Heart right ventricle (tissue), 16 donors: ENCODE measurements around the gene CNKSR2. TPM values are rescaled to one million over a fixed set of nuclear protein-coding genes. Genes with fewer than 3 reads are reported as not detected.

Experiments
- ATAC-seq, 8 donors: fragments of 200-7000 bp; cut with Tn5 transposase; one replicate each; pipeline ENCODE4 v1.9.1; 2020; ENCODE audit warnings: mild to moderate bottlenecking in 8 of 8, moderate library complexity in 8 of 8, moderate number of reproducible peaks in 1 of 8
- DNase-seq, 2 donors: peaks; one replicate each; pipeline ENCODE4 v3.0.0-alpha.2; 2020
- H3K27ac ChIP-seq, 10 donors: fragments of 200-600 bp; sonication (generic) in 2 of 10; one replicate each; pipeline versions ENCODE4 v1.5.0 to v1.8.0; 2020 to 2022; ENCODE audit warnings: mild to moderate bottlenecking in 3 of 10
- H3K27me3 ChIP-seq, 7 donors: fragments of 200-600 bp; one replicate each; pipeline ENCODE4 v1.8.0; 2021 to 2022; ENCODE audit warnings: mild to moderate bottlenecking in 2 of 7
- H3K36me3 ChIP-seq, 9 donors: fragments of 200-600 bp; sonication (generic) in 1 of 9; one replicate each; pipeline versions ENCODE4 v1.5.0 to v1.8.0; 2020 to 2022; ENCODE audit warnings: mild to moderate bottlenecking in 2 of 9
- H3K4me1 ChIP-seq, 9 donors: fragments of 200-600 bp; sonication (generic) in 1 of 9; one replicate each; pipeline versions ENCODE4 v1.5.0 to v1.8.0; 2020 to 2022; ENCODE audit warnings: mild to moderate bottlenecking in 4 of 9
- H3K4me3 ChIP-seq, 10 donors: fragments of 200-600 bp; sonication (generic) in 2 of 10; one replicate each; pipeline versions ENCODE4 v1.5.0 to v1.8.0; 2020 to 2022; ENCODE audit warnings: mild to moderate bottlenecking in 7 of 10, moderate library complexity in 2 of 10
- H3K9me3 ChIP-seq, 11 donors: fragments of 200-600 bp in 10 of 11; sonication (generic) in 2 of 11; one replicate each; pipeline versions ENCODE4 v1.5.0 to v1.8.0; 2013 to 2022; ENCODE audit warnings: mild to moderate bottlenecking in 2 of 11, control low read depth in 1 of 11, moderate library complexity in 1 of 11
- WGBS, 2 donors: extraction: QIAGEN DNeasy Blood & Tissue Kit; methylation state at CpG; one replicate each; pipeline ENCODE4 v1.1.7; 2013; ENCODE audit warnings: inconsistent platforms in 1 of 2; 5-methylcytosine and 5-hydroxymethylcytosine counted together
- intact Hi-C, 10 donors: fragments of 100-400 bp; cut with DNase I; formaldehyde crosslinking; loops; one replicate each; pipeline versions ENCODE4 v1.11.1 to v1.14.2; 2022
- polyA plus RNA-seq, 2 donors: library from polyadenylated mRNA; stranded (reverse); fragments of 200-250 nt; gene quantifications; one replicate each; pipeline ENCODE4 v1.2.3, GENCODE V29; 2013
- total RNA-seq, 10 donors: library from RNA; stranded (reverse); fragmentation: NEBNext Ultra II Directional in 3 of 10; extraction: Animal tissue kit (Norgen Biotek cat#: 25700) in 3 of 10; gene quantifications; one replicate each; pipeline versions ENCODE4 v1.2.1 to v1.2.4, GENCODE V29; 2021 to 2023
- TF ChIP-seq, protein P1 (sequence below), 9 donors: fragments of 200-600 bp; sonication (generic) in 2 of 9; IDR thresholded peaks; one replicate each; pipeline versions ENCODE4 v1.5.0 to v1.8.0; 2021 to 2022; ENCODE audit warnings: antibody characterized with exemption in 9 of 9, mild to moderate bottlenecking in 5 of 9, moderate library complexity in 1 of 9
- donor health status: Arrhythmogenic right ventricular cardiomyopathy.
- donor health status: ischemic (EF 13 %, LVEDD 7.1; RV severe dilation, severe dysfunction).
- donor health status: healthy with polysubstance abuse.
- donor health status: DM: no; HTN: yes; CAD: no.
- donor health status: DM: no; HTN: no; CAD: no.
- donor health status: ischemic (EF 25% LVEDD 6.9; RV normal size, moderate dysfunction).
- donor health status: ischemic (EF 25% LVEDD 5.7; RV mildly dilated, moderate dysfunction).
- donor health status: healthy.
- donor health status: DM: yes; HTN: yes; CAD: no.
- donor health status: Ischemic cardiomyopathy.
- donor health status: ischemic (EF 35%, LVEDD 5.7; RV mildly dilated, moderate dysfunction).
- donor health status: nonischemic (EF 11% LVEDD 7.7; RV severe dilation, severe dysfunction).
- donor health status: DM: yes; HTN: yes; CAD: no.
- donor health status: PGD.
- donor health status: ischemic (EF 29% LVEDD 5.4; RV normal size, mild dysfunction).
- donor health status: nonischemic (EF 23%, LVEDD 6.1; RV moderate dilation, normal function).

Gene CNKSR2
- total and polyA plus RNA-seq, 12 donors = 0.03 to 1.6 (median 0.44) TPM

DNA sequence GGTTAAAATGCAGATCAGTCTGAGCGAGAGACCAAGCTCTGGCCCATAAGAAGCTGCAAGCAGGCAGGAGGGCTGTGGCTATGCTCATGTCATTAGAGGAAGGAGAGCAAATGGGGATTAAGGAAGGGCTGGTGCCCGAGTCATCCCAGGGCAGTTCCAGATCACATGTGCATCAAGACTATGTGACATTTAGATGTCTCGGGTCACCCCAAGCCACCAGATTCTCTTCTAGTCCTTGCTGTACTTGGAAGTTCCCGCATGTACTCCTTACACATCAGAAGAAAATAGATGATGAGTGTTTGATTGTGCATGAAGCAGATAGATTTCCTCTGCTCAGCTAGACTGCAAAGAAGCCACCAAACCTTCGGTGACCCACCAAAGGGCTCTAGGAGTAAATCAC, 326.1 kb downstream of the CNKSR2 start:
- no peak for ATAC-seq
- intact Hi-C loops = no loop called here
- WGBS, 2 donors = 88 to 90% methylated on average over 5 of the region's 5 CpGs

DNA sequence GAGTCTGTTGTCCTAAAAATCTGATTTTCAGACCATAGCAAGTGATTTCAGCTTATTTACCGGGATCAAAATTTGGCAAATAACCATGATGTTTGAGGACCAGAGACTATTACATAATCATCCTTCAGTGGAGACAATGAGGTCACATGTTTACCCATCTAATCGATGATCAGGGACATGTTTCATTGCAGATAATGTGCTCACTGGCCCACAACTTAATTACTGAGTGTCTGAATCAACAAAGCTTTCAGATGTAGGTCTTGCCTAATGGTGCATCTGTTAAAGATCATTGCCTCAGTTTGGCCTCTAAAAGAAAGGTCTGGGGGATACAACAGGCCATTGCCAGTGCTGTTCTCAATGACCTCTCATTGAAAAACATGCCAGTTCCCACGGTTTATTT, 326.7 kb downstream of the CNKSR2 start:
- Histone ChIP-seq H3K27me3 (no peaks in the 10 kb centered on the region), H3K4me3 (no peak overlapping the region), H3K36me3 (peaks cover 0 to 5% (median 0%) of the 10 kb centered on the region in 9 donors), H3K9me3 (no peaks in the 10 kb centered on the region), H3K4me1 (no peaks in the 10 kb centered on the region), H3K27ac (no peak overlapping the region)
- TF ChIP-seq, protein P1, sequence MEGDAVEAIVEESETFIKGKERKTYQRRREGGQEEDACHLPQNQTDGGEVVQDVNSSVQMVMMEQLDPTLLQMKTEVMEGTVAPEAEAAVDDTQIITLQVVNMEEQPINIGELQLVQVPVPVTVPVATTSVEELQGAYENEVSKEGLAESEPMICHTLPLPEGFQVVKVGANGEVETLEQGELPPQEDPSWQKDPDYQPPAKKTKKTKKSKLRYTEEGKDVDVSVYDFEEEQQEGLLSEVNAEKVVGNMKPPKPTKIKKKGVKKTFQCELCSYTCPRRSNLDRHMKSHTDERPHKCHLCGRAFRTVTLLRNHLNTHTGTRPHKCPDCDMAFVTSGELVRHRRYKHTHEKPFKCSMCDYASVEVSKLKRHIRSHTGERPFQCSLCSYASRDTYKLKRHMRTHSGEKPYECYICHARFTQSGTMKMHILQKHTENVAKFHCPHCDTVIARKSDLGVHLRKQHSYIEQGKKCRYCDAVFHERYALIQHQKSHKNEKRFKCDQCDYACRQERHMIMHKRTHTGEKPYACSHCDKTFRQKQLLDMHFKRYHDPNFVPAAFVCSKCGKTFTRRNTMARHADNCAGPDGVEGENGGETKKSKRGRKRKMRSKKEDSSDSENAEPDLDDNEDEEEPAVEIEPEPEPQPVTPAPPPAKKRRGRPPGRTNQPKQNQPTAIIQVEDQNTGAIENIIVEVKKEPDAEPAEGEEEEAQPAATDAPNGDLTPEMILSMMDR (IDR thresholded peaks at IDR 0.05) = no peak
- no peak for DNase-seq
- ATAC-seq = no peak
- WGBS, 2 donors = 72 to 78% methylated on average over 3 of the region's 3 CpGs
- intact Hi-C loops = no loop called here

More for the DNA sequence above, 326.1 kb downstream of the CNKSR2 start:
- H3K36me3 ChIP-seq = peaks cover 0 to 5% (median 0%) of the 10 kb centered on the region in 9 donors
- H3K4me3 ChIP-seq = no peak overlapping the region
- no peaks in the 10 kb centered on the region for H3K9me3 ChIP-seq
- no peak overlapping the region for H3K27ac ChIP-seq
- no peaks in the 10 kb centered on the region for H3K27me3 ChIP-seq
- TF ChIP-seq, protein P1 (IDR thresholded peaks at IDR 0.05) = no peak
- H3K4me1 ChIP-seq = no peaks in the 10 kb centered on the region
- no peak for DNase-seq

DNA sequence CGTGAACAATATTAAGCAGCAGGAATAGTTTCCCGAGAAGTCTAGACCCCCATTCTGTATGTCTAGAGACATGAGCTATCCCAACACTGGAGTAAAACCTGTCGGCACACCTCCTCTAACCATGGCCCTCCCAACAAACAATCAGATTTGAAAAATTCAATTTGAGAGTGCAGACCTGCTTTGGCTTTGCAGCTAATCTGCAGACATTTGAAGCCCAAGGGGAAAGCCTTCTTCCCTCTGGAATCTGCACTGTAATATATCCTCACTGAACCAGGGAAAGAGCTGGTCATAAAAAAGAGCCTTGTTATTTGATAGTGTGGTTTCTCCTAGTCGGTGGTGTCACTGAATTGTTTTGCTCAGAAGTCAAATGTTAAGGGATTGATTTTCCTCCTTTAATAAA, 328.5 kb downstream of the CNKSR2 start:
- 80 to 82% methylated on average over 4 of the region's 4 CpGs for WGBS, 2 donors
- Histone ChIP-seq H3K27me3 (no peaks in the 10 kb centered on the region), H3K4me1 (no peaks in the 10 kb centered on the region), H3K4me3 (no peak overlapping the region), H3K27ac (no peak overlapping the region), H3K9me3 (no peaks in the 10 kb centered on the region), H3K36me3 (peaks cover 0 to 5% (median 0%) of the 10 kb centered on the region in 9 donors)
- TF ChIP-seq, protein P1 (IDR thresholded peaks at IDR 0.05) = no peak
- no peak for ATAC-seq
- no peak for DNase-seq
- intact Hi-C loops = no loop called here
